SK-N-SH (cell line): ENCODE results near the gene KIRREL1. TPM values are rescaled to one million over a fixed set of nuclear protein-coding genes. Genes with fewer than 3 reads are reported as not detected.

Experiments used
- CTCF ChIA-PET: fragments of 300-600, 350-600 bp; formaldehyde crosslinking; extraction: SDS; loops from one replicate; lab custom pipeline; 2021; lab: Yijun Ruan, JAX
- POLR2A ChIA-PET: fragments of 350-600 bp; sonication (Branson Sonifier 250); formaldehyde crosslinking; extraction: SDS; loops from one replicate; lab custom pipeline; 2020; ENCODE audit warnings: antibody characterized with exemption, inconsistent platforms; lab: Yijun Ruan, JAX
- DNase-seq: peaks from one replicate; pipeline ENCODE4 v3.0.0; 2012
- H2AFZ ChIP-seq: fragments of 200-600 bp; sonication (generic); 2 replicates; pipeline ENCODE4 v1.8.1; 2016; ENCODE audit warnings: antibody characterized with exemption, mild to moderate bottlenecking, low read depth
- H3F3A ChIP-seq: fragments of 200-600 bp; sonication (generic); replicated peaks from 2 replicates; pipeline ENCODE3; 2016; ENCODE audit warnings: antibody characterized with exemption, mild to moderate bottlenecking; ENCODE audit not compliant: insufficient read depth
- H3K27ac ChIP-seq, 2 experiments: fragments of 200-500 bp in 1 of 2; fragments of 200-600 bp in 1 of 2; sonication (Bioruptor generic) in 1 of 2; sonication (generic), shearing (Covaris generic) in 1 of 2; 2 replicates each; pipeline versions ENCODE4 v1.5.1 to v1.6.1; 2014 to 2016; ENCODE audit warnings: low read depth in 2 of 2, inconsistent platforms in 1 of 2, low read length in 1 of 2, mild to moderate bottlenecking in 1 of 2, mixed read lengths in 1 of 2
- H3K27me3 ChIP-seq: fragments of 200-600 bp; sonication (generic), shearing (Covaris generic); 2 replicates; pipeline ENCODE4 v1.6.1; 2016; ENCODE audit warnings: mixed run types; ENCODE audit not compliant: insufficient read depth
- H3K36me3 ChIP-seq, 2 experiments: fragments of 200-500 bp in 1 of 2; fragments of 200-600 bp in 1 of 2; sonication (Bioruptor generic) in 1 of 2; sonication (generic) in 1 of 2; replicated peaks in 1 of 2; 2 replicates each; pipeline versions ENCODE3 to v1.5.1; 2014 to 2016; ENCODE audit warnings: low read length in 1 of 2, mild to moderate bottlenecking in 1 of 2; ENCODE audit not compliant: insufficient read depth in 2 of 2, control insufficient read depth in 1 of 2
- H3K4me1 ChIP-seq, 2 experiments: fragments of 200-500 bp in 1 of 2; fragments of 200-600 bp in 1 of 2; sonication (Bioruptor generic) in 1 of 2; sonication (generic), shearing (Covaris generic) in 1 of 2; 2 replicates each; pipeline versions ENCODE4 v1.5.1 to v1.6.1; 2014 to 2016; ENCODE audit warnings: low read depth in 1 of 2, low read length in 1 of 2, mixed run types in 1 of 2; ENCODE audit not compliant: insufficient read depth in 2 of 2, control insufficient read depth in 1 of 2
- H3K4me2 ChIP-seq: fragments of 200-600 bp; sonication (generic), shearing (Covaris generic); 2 replicates; pipeline ENCODE4 v1.6.1; 2017; ENCODE audit warnings: mixed run types
- H3K4me3 ChIP-seq, 2 experiments: fragments of 200-500 bp in 1 of 2; fragments of 200-600 bp in 1 of 2; sonication (Bioruptor generic) in 1 of 2; sonication (generic), shearing (Covaris generic) in 1 of 2; 2 replicates each; pipeline versions ENCODE4 v1.5.1 to v1.8.1; 2014 to 2016; ENCODE audit warnings: low read depth in 2 of 2, inconsistent platforms in 1 of 2, low read length in 1 of 2, mild to moderate bottlenecking in 1 of 2, mixed read lengths in 1 of 2, moderate library complexity in 1 of 2
- H3K79me2 ChIP-seq: fragments of 200-600 bp; sonication (generic); 2 replicates; pipeline ENCODE4 v1.8.1; 2017; ENCODE audit warnings: mild to moderate bottlenecking; ENCODE audit not compliant: insufficient read depth
- H3K9ac ChIP-seq: fragments of 200-600 bp; sonication (generic); 2 replicates; pipeline ENCODE4 v1.6.1; 2017; ENCODE audit warnings: mixed run types
- H3K9me2 ChIP-seq: fragments of 200-600 bp; sonication (generic); 2 replicates; pipeline ENCODE4 v1.6.1; 2017; ENCODE audit warnings: mixed run types
- H3K9me3 ChIP-seq: fragments of 200-600 bp; sonication (generic); 2 replicates; pipeline ENCODE4 v1.6.1; 2017; ENCODE audit warnings: mixed run types, mild to moderate bottlenecking, moderate library complexity
- H4K20me1 ChIP-seq: fragments of 200-600 bp; sonication (generic); 2 replicates; pipeline ENCODE4 v1.6.1; 2017; ENCODE audit warnings: mild to moderate bottlenecking, mixed run types; ENCODE audit not compliant: insufficient read depth
- CTCF ChIP-seq: fragments of 200-600 bp; sonication (generic); IDR thresholded peaks from 2 replicates; pipeline ENCODE4 v1.6.1; 2017; ENCODE audit warnings: antibody characterized with exemption, mild to moderate bottlenecking, moderate library complexity
- ELF1 ChIP-seq: IDR thresholded peaks from 2 replicates; pipeline ENCODE4 v1.4.0; 2012
- EP300 ChIP-seq, 2 experiments: IDR thresholded peaks; 2 replicates each; pipeline versions ENCODE4 v1.4.0 to v1.6.1; 2012; ENCODE audit warnings: borderline replicate concordance in 1 of 2, low read depth in 1 of 2, low read length in 1 of 2
- EZH2phosphoT487 ChIP-seq: fragments of 200-600 bp; sonication (generic); IDR thresholded peaks from 2 replicates; pipeline ENCODE4 v1.6.1; 2017; ENCODE audit warnings: low read depth, mixed run types, mild to moderate bottlenecking, antibody characterized with exemption, moderate library complexity, borderline replicate concordance
- FOSL2 ChIP-seq: IDR thresholded peaks from 2 replicates; pipeline ENCODE4 v1.4.0; 2012; ENCODE audit warnings: low read depth, mild to moderate bottlenecking, moderate library complexity, borderline replicate concordance
- FOXJ3 ChIP-seq: sonication (generic); formaldehyde crosslinking; IDR thresholded peaks from 2 replicates; pipeline ENCODE4 v1.5.1; 2020; ENCODE audit warnings: mild to moderate bottlenecking, missing genetic modification reagents
- FOXM1 ChIP-seq: IDR thresholded peaks from 2 replicates; pipeline ENCODE4 v1.4.0; 2012; ENCODE audit warnings: low read depth, mild to moderate bottlenecking
- GATA2 ChIP-seq: sonication (generic); formaldehyde crosslinking; IDR thresholded peaks from 2 replicates; pipeline ENCODE4 v1.5.0; 2020; ENCODE audit warnings: mild to moderate bottlenecking, missing genetic modification reagents
- IRF3 ChIP-seq: fragments of 150-350 bp; IDR thresholded peaks from 2 replicates; pipeline ENCODE4 v1.6.1; 2016; ENCODE audit warnings: mild to moderate bottlenecking, low read depth, low read length
- MAX ChIP-seq: IDR thresholded peaks from 2 replicates; pipeline ENCODE4 v1.4.0; 2012; ENCODE audit warnings: low read depth
- MEF2A ChIP-seq: IDR thresholded peaks from 2 replicates; pipeline ENCODE4 v1.4.0; 2012; ENCODE audit warnings: low read depth, borderline replicate concordance
- NRF1 ChIP-seq: IDR thresholded peaks from 2 replicates; pipeline ENCODE4 v1.6.1; 2012; ENCODE audit warnings: low read depth, mild to moderate bottlenecking, low read length
- RCOR1 ChIP-seq: fragments of 150-350 bp; IDR thresholded peaks from 2 replicates; pipeline ENCODE4 v1.6.1; 2017; ENCODE audit warnings: antibody characterized with exemption, low read length
- RXRA ChIP-seq: IDR thresholded peaks from 2 replicates; pipeline ENCODE4 v1.4.0; 2012; ENCODE audit warnings: low read depth, mild to moderate bottlenecking, borderline replicate concordance
- SIN3A ChIP-seq: IDR thresholded peaks from 2 replicates; pipeline ENCODE4 v1.6.1; 2012; ENCODE audit warnings: low read depth, mild to moderate bottlenecking, low read length, moderate library complexity, borderline replicate concordance
- SMC3 ChIP-seq: IDR thresholded peaks from 2 replicates; pipeline ENCODE4 v1.6.1; 2012; ENCODE audit warnings: low read depth, low read length, improper control_type of control experiment
- TAF1 ChIP-seq: IDR thresholded peaks from 2 replicates; pipeline ENCODE4 v1.6.1; 2012; ENCODE audit warnings: low read depth, mild to moderate bottlenecking, low read length, moderate library complexity, borderline replicate concordance
- TCF12 ChIP-seq: IDR thresholded peaks from 2 replicates; pipeline ENCODE4 v1.4.0; 2012
- TEAD4 ChIP-seq: IDR thresholded peaks from 2 replicates; pipeline ENCODE4 v1.4.0; 2012; ENCODE audit warnings: mild to moderate bottlenecking, borderline replicate concordance; ENCODE audit not compliant: insufficient read depth
- USF2 ChIP-seq: fragments of 150-350 bp; IDR thresholded peaks from 2 replicates; pipeline ENCODE4 v1.6.1; 2017; ENCODE audit warnings: antibody characterized with exemption, low read length, low read depth, borderline replicate concordance
- YY1 ChIP-seq: IDR thresholded peaks from 2 replicates; pipeline ENCODE4 v1.4.0; 2012; ENCODE audit warnings: low read depth, mild to moderate bottlenecking
- WGBS: methylation state at CpG from one replicate; pipeline ENCODE4 v1.1.6; 2017; ENCODE audit warnings: low lambda C conversion rate; 5-methylcytosine and 5-hydroxymethylcytosine counted together
- polyA plus RNA-seq, 3 experiments: library from polyadenylated mRNA; depleted of rRNA; stranded (reverse); fragments of >200 nt; gene quantifications; 2 replicates each; pipeline ENCODE4 v1.2.3, GENCODE V29; 2012

KIRREL1 gene
- polyA plus RNA-seq, 1 of the 3 experiments (the other 2 are of a cell fraction), result 47.8 TPM

- no peak overlapping the region for H3K4me2 ChIP-seq
- H3K9ac ChIP-seq, result no peak overlapping the region
- no peaks in the 10 kb centered on the region for H3K9me2 ChIP-seq
- 4% methylated on average over 2 of the region's 2 CpGs for WGBS
- H3K4me3 ChIP-seq, result no peak overlapping the region
- peaks cover 0 to 21% of the 10 kb centered on the region in 2 experiments; a peak in 1 of 4 replicates for H3K4me1 ChIP-seq
- DNase-seq, result no peak
- no peaks in the 10 kb centered on the region for H3K36me3 ChIP-seq
- no peaks in the 10 kb centered on the region for H3K79me2 ChIP-seq
- no peaks in the 10 kb centered on the region for H3F3A ChIP-seq
- H3K9me3 ChIP-seq, result no peaks in the 10 kb centered on the region
- TF ChIP-seq FOSL2, result no peak
- TF ChIP-seq FOXJ3 (CRISPR knock-in tag), result no peak
- TF ChIP-seq EZH2phosphoT487, result no peak
- no peak for TF ChIP-seq YY1
- TF ChIP-seq USF2, result no peak
- no peak for TF ChIP-seq NRF1
- TF ChIP-seq CTCF, result no peak
- TF ChIP-seq FOXM1, result no peak
- no peak for TF ChIP-seq TEAD4
- no peak for TF ChIP-seq TCF12
- no peak for TF ChIP-seq ELF1
- TF ChIP-seq MEF2A, result no peak
- TF ChIP-seq EP300 (IDR thresholded peaks at IDR 0.05; ENCODE audit: borderline replicate concordance in 1 of 2, low read depth in 1 of 2, low read length in 1 of 2), result no peak
- TF ChIP-seq SMC3, result no peak
- ChIA-PET POLR2A (no interaction called here), CTCF (interaction anchor here (0.8 to 3.4 kb wide), 18 partner anchors 11 to 544 kb away, joined by 3 to 48 read pairs (median 6); no protein-coding TSS in a partner anchor)
- no peaks in the 10 kb centered on the region for H4K20me1 ChIP-seq
- H3K27me3 ChIP-seq, result peaks cover 19% of the 10 kb centered on the region; the same call in 1 of the 2 replicates
- no peak overlapping the region for H2AFZ ChIP-seq
- H3K27ac ChIP-seq, result no peak overlapping the region
Measured at GRCh38 chr1:158124034-158124433, 130.6 kb downstream of the KIRREL1 start.

GRCh38 chr1:158124999-158125398 is 131.6 kb downstream of the KIRREL1 start:
- Histone ChIP-seq H3K36me3 (no peaks in the 10 kb centered on the region), H3K4me2 (no peak overlapping the region), H2AFZ (no peak overlapping the region), H3F3A (no peaks in the 10 kb centered on the region), H4K20me1 (no peaks in the 10 kb centered on the region), H3K4me1 (peaks cover 0 to 12% of the 10 kb centered on the region in 2 experiments; a peak in 1 of 4 replicates), H3K79me2 (no peaks in the 10 kb centered on the region), H3K9ac (no peak overlapping the region), H3K27ac (no peak overlapping the region), H3K4me3 (peak overlapping the region in 1 of 2 experiments; percentile 28; a peak in 1 of 4 replicates), H3K9me3 (no peaks in the 10 kb centered on the region), H3K27me3 (peaks cover 27% of the 10 kb centered on the region), H3K9me2 (no peaks in the 10 kb centered on the region)
- peak; percentile 74 for DNase-seq
- POLR2A ChIA-PET, result no interaction called here
- CTCF ChIA-PET, result interaction anchor here (0.6 to 3.4 kb wide), 32 partner anchors 8 to 548 kb away, joined by 3 to 48 read pairs (median 4); no protein-coding TSS in a partner anchor
- 0% methylated on average over 4 of the region's 4 CpGs for WGBS
- no peak for TF ChIP-seq SIN3A
- no peak for TF ChIP-seq YY1
- no peak for TF ChIP-seq ELF1
- TF ChIP-seq GATA2, result no peak
- peak; percentile 93 for TF ChIP-seq SMC3
- TF ChIP-seq IRF3, result no peak
- no peak for TF ChIP-seq MEF2A
- no peak for TF ChIP-seq RCOR1
- TF ChIP-seq MAX, result no peak
- peak; percentile 99 for TF ChIP-seq CTCF
- TF ChIP-seq TAF1, result no peak
- no peak for TF ChIP-seq EZH2phosphoT487
- TF ChIP-seq RXRA, result no peak
